ENCODE measurements around the gene NFKBIB. TPM values are rescaled to one million over a fixed set of nuclear protein-coding genes. Genes with fewer than 3 reads are reported as not detected.
"Not testable (repeated sequence)": the region's sequence is repeated elsewhere in the genome, so short reads cannot be mapped to it uniquely, and the experiment has no call there.

Gene NFKBIB
- total and polyA plus RNA-seq, 2 donors (not counting 3 experiments of a cell fraction or from before 2014, with no cell fraction given) = 25.0 to 30.8 TPM

DNA sequence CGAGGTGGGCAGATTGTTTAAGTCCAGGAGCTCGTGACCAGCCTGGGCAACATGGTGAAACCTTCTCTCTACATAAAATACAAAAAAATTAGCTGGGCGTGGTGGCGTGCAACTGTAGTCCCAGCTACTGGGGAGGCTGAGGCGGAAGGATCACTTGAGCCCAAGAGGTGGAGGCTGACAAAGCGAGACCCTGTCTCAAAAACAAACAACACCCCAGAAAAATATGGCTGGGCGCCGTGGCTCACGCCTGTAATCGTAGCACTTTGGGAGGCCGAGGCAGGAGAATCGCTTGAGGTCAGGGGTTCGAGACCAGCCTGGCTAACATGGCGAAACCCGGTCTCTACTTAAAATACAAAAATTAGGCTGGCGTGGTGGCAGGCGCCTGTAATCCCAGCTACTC, 46.6 kb upstream of the NFKBIB start:
- intact Hi-C loops (cut with micrococcal nuclease) = loop anchor here (10.0 kb wide), 1 partner anchor 208 kb away; the partner anchor contains the start of gene ACTN4
- Histone ChIP-seq H3K9ac (replicated peaks; ENCODE audit: extremely low read depth, insufficient read depth, low read length) (no peak overlapping the region), H3K27ac (ENCODE audit: insufficient read depth, low read depth, low read length) (no peak overlapping the region)

GRCh38 chr19:38854961-38855360, 44.8 kb upstream of the NFKBIB start:
- peaks cover 16% of the 10 kb centered on the region for H3K4me1 ChIP-seq (ENCODE audit: control insufficient read depth, extremely low read depth, insufficient read depth, low read length)
- DNase-seq (ENCODE audit: low read depth, low spot score); H3K9ac ChIP-seq (replicated peaks; ENCODE audit: extremely low read depth, insufficient read depth, low read length); H3K4me2 ChIP-seq (ENCODE audit: insufficient read depth, low read length); H2AFZ ChIP-seq (ENCODE audit: low read depth, low read length); H3K9me1 ChIP-seq (replicated peaks; ENCODE audit: control insufficient read depth, extremely low read depth, insufficient read depth, low read length); H3K4me3 ChIP-seq (replicated peaks in 1 of 3; ENCODE audit: insufficient read depth in 1 of 3, low read depth in 1 of 3, low read length in 3 of 3); dilution Hi-C loops (cut with MboI; ENCODE audit: extremely low pct_ligation_motif_present, low sequenced_read_pairs); H3K36me3 ChIP-seq (ENCODE audit: control insufficient read depth in 2 of 2, extremely low read depth in 1 of 2, insufficient read depth in 2 of 2, low read length in 2 of 2); H3K27me3 ChIP-seq (ENCODE audit: control insufficient read depth in 2 of 2, insufficient read depth in 2 of 2, low read length in 2 of 2); H3K27ac ChIP-seq (ENCODE audit: insufficient read depth, low read depth, low read length); H4K20me1 ChIP-seq (replicated peaks; ENCODE audit: control insufficient read depth, extremely low read depth, insufficient read depth, low read length); BruUV-seq (replicated peaks); POLR2A ChIA-PET; FAIRE-seq; H3K9me3 ChIP-seq (replicated peaks; ENCODE audit: control insufficient read depth, insufficient read depth, low read length); CTCF ChIA-PET; H3K79me2 ChIP-seq (ENCODE audit: control insufficient read depth, insufficient read depth, low read length): not testable (repeated sequence)
- intact Hi-C loops (cut with micrococcal nuclease) = loop anchor here (10.0 kb wide), 1 partner anchor 210 kb away; the partner anchor contains the start of gene ACTN4

More for the DNA sequence above, 46.6 kb upstream of the NFKBIB start:
- no peaks in the 10 kb centered on the region for H3K27me3 ChIP-seq (ENCODE audit: control insufficient read depth in 2 of 2, insufficient read depth in 2 of 2, low read length in 2 of 2)
- H3K79me2 ChIP-seq (ENCODE audit: control insufficient read depth, insufficient read depth, low read length) = peaks cover 9% of the 10 kb centered on the region
- FAIRE-seq (no peak), DNase-seq (ENCODE audit: low read depth, low spot score) (no peak)
- ChIA-PET CTCF (interaction anchor here (1.2 to 2.8 kb wide), 4 partner anchors 10 to 77 kb away, joined by 7 to 19 read pairs (median 12); partner anchors contain the start of genes MRPS12 and SARS2), POLR2A (interaction anchor here (0.6 kb wide), 1 partner anchor 80 kb away, joined by 3 read pairs; no protein-coding TSS in a partner anchor)
- dilution Hi-C loops (cut with MboI; ENCODE audit: extremely low pct_ligation_motif_present, low sequenced_read_pairs) = no loop called here
- no peaks in the 10 kb centered on the region for H3K9me1 ChIP-seq (replicated peaks; ENCODE audit: control insufficient read depth, extremely low read depth, insufficient read depth, low read length)
- H4K20me1 ChIP-seq (replicated peaks; ENCODE audit: control insufficient read depth, extremely low read depth, insufficient read depth, low read length) = no peaks in the 10 kb centered on the region
- no peak overlapping the region for H3K4me3 ChIP-seq (replicated peaks in 1 of 3; ENCODE audit: insufficient read depth in 1 of 3, low read depth in 1 of 3, low read length in 3 of 3)
- peak overlapping the region; percentile 91 for H3K4me2 ChIP-seq (ENCODE audit: insufficient read depth, low read length)
- no peaks in the 10 kb centered on the region for H3K9me3 ChIP-seq (replicated peaks; ENCODE audit: control insufficient read depth, insufficient read depth, low read length)
- no peaks in the 10 kb centered on the region for H3K36me3 ChIP-seq (ENCODE audit: control insufficient read depth in 2 of 2, extremely low read depth in 1 of 2, insufficient read depth in 2 of 2, low read length in 2 of 2)
- H2AFZ ChIP-seq (ENCODE audit: low read depth, low read length) = no peak overlapping the region
- no peak for TF ChIP-seq POLR2A (IDR thresholded peaks at IDR 0.05; ENCODE audit: low read depth, low read length)
- TF ChIP-seq, protein P1, sequence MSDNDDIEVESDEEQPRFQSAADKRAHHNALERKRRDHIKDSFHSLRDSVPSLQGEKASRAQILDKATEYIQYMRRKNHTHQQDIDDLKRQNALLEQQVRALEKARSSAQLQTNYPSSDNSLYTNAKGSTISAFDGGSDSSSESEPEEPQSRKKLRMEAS (IDR thresholded peaks at IDR 0.05; ENCODE audit: insufficient read depth, insufficient read length) = no peak
- no peak for TF ChIP-seq GATA2 (IDR thresholded peaks at IDR 0.05; ENCODE audit: insufficient read depth, insufficient read length, low read depth, low read length)
- TF ChIP-seq POLR2AphosphoS5 (IDR thresholded peaks at IDR 0.05; ENCODE audit: insufficient read depth, low read depth, low read length) = no peak
- BruUV-seq (replicated peaks) = no TSS peak
- H3K4me1 ChIP-seq (ENCODE audit: control insufficient read depth, extremely low read depth, insufficient read depth, low read length) = peaks cover 24% of the 10 kb centered on the region

GRCh38 chr19:38855751-38856150, 44.0 kb upstream of the NFKBIB start:
- H3K27me3 ChIP-seq (ENCODE audit: control insufficient read depth in 2 of 2, insufficient read depth in 2 of 2, low read length in 2 of 2); H3K79me2 ChIP-seq (ENCODE audit: control insufficient read depth, insufficient read depth, low read length); POLR2A ChIA-PET; FAIRE-seq; CTCF ChIA-PET; H3K4me3 ChIP-seq (replicated peaks in 1 of 3; ENCODE audit: insufficient read depth in 1 of 3, low read depth in 1 of 3, low read length in 3 of 3); H3K9ac ChIP-seq (replicated peaks; ENCODE audit: extremely low read depth, insufficient read depth, low read length); H3K4me2 ChIP-seq (ENCODE audit: insufficient read depth, low read length); BruUV-seq (replicated peaks); H2AFZ ChIP-seq (ENCODE audit: low read depth, low read length); H3K36me3 ChIP-seq (ENCODE audit: control insufficient read depth in 2 of 2, extremely low read depth in 1 of 2, insufficient read depth in 2 of 2, low read length in 2 of 2); DNase-seq (ENCODE audit: low read depth, low spot score); dilution Hi-C loops (cut with MboI; ENCODE audit: extremely low pct_ligation_motif_present, low sequenced_read_pairs); H3K27ac ChIP-seq (ENCODE audit: insufficient read depth, low read depth, low read length); H3K9me3 ChIP-seq (replicated peaks; ENCODE audit: control insufficient read depth, insufficient read depth, low read length); H4K20me1 ChIP-seq (replicated peaks; ENCODE audit: control insufficient read depth, extremely low read depth, insufficient read depth, low read length); H3K9me1 ChIP-seq (replicated peaks; ENCODE audit: control insufficient read depth, extremely low read depth, insufficient read depth, low read length): not testable (repeated sequence)
- peaks cover 14% of the 10 kb centered on the region for H3K4me1 ChIP-seq (ENCODE audit: control insufficient read depth, extremely low read depth, insufficient read depth, low read length)
- intact Hi-C loops (cut with micrococcal nuclease) = loop anchor here (10.0 kb wide), 1 partner anchor 211 kb away; the partner anchor contains the start of gene ACTN4

All from endothelial cell of umbilical vein (primary cell).